Erythroblast (primary cell): ENCODE measurements around the gene SPATC1L.

Source experiments
- DNase-seq, 2 experiments: peaks; one replicate each; lab custom pipeline; 2025; lab: John Stamatoyannopoulos, UW
- GATA1 ChIP-seq: IDR thresholded peaks from 2 replicates; pipeline ENCODE4 v1.6.1; 2011; ENCODE audit warnings: low read depth, mild to moderate bottlenecking, control low read depth, low read length, moderate library complexity
- POLR2A ChIP-seq: IDR thresholded peaks from 2 replicates; pipeline ENCODE4 v1.6.1; 2011; ENCODE audit warnings: mild to moderate bottlenecking, low read length

SPATC1L gene

DNA sequence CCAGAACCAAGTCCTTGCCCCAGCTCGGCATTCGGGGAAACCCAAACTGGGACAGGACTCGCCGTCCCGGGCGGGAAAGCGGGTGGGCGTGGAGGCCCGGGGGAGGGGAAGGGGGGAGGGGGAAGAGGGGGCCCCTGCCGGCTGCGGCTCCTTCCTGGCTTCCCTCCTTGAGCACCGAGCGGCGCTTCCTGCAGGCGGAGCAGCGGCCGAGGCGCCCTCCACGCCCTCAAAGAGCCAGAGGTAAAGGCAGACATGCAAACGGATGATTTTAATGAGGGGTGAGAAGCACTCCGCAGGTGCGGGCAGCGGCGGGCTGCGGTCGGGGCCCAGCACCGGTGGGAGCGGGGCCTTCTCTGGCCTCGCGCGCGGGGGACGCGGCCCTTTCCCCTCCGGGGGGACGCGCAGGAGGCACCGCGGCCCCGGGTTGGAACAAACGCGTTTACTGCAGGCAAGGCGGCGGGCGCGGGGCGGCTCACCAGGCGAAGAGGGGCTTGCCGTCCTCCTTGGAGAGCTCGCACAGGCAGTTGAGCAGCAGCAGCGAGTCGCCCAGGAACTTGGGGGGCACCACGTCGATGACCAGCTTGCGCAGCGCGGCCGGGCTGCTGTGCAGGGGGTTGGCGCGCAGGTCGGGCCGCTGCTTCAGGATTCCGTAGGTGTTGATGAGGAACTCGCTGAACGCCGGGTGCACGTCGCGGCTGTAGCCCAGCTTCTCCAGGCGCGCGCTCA, 23.2 kb downstream of the SPATC1L start:
- peak; percentile 17 to 42 for DNase-seq

DNA sequence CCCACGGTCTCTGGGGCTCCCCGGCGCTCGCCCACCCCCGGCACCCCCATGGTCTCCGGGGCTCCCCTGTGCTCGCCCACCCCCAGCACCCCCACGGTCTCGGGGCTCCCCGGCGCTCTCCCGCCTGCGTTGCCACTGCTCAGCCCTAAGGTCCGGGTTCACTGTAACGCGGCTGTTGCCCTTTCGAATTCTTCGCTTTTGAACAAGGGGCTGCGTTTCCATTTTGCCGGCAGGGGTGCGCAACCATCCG, 23.7 kb downstream of the SPATC1L start:
- TF ChIP-seq GATA1: no peak
- TF ChIP-seq POLR2A: no peak
- DNase-seq: no peak

More for the DNA sequence above, 23.2 kb downstream of the SPATC1L start:
- TF ChIP-seq GATA1 (no peak), POLR2A (no peak)

DNA sequence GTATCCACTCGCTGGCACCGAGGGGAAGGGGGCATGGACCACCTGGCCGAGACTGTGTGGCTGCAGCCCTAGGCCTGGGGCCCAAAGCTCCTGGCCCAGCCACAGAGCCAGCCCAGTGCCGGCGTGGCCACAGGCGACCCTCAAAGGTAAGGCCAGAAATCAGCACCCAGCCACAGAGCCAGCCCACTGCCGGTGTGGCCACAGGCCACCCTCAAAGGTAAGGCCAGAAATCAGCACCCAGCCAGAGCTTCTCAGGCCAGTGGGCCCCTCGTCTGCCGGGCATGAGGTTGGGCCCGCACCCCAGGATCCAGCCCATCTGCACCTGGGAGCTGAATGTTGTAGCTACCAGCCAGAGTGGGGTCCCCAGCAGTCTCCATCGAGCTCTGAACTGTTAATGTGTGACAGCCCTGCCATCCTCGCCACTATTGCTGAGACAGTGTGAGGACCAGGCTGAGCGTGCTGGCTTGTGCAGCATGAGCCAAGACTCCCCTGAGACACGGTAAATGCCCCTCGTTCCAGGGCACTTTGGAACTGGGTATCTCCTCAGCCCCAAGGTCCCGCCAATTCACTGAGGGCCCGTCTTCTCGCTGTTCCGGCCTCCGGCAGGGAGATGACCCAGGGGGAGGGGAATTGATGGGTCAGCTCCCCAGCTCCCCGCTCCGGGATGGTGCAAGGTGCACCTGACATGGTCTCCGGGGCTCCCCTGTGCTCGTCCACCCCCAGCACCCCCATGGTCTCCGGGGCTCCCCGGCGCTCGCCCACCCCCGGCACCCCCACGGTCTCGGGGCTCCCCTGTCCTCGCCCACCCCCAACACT, 24.2 kb downstream of the SPATC1L start:
- DNase-seq: no peak
- TF ChIP-seq GATA1 (no peak), POLR2A (no peak)

DNA sequence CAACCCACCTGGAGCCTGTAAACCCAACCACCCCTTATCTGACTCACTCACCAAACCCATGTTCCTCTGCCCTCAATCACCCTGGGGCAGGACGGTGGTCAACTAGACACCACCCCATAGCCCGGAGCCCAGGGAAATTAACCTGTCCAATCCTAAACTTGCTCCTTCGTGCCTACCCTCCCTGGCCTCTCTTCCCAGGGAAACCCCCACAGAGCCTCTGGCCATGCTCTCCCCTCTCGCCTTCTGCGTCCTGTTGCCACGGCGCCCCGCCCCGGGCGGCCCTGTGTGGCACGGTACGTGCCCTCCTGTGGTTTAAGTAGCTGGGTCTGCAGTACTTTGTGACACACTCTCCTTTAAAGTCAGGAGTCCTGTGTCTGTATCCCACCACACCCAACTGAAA, 24.9 kb downstream of the SPATC1L start:
- DNase-seq: no peak
- TF ChIP-seq POLR2A (no peak), GATA1 (no peak)

DNA sequence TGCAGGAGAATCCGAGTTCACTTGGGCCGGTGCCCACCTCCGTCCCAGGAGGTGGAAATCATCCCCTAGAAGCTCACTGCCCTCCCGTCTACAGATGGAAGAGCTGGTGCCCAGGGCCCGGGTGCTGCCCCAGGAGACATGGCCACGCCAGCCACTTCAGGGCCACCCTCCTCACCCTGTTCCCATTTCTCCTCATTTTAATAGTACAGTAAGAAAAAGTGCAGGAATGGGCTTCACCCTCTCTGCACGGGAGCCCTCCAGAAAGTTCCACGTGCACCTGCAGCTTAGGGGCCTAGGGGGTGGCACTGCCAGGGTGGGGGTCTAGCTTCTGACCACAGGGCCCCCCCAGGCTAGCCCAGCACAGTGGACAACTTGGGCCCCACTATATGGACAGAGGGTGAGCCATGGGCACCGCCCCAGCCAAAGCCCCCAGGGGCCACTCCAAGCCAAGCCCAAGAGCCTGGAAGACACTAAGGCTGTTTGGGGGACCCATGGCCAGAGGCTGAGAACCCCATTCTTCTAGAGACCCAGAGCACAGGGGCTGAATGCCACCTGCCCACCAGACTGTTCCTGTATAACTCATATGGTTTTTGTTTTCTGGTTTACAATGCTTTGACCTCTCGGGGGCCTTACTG, 25.5 kb downstream of the SPATC1L start:
- DNase-seq: no peak
- TF ChIP-seq POLR2A: no peak
- no peak for TF ChIP-seq GATA1

DNA sequence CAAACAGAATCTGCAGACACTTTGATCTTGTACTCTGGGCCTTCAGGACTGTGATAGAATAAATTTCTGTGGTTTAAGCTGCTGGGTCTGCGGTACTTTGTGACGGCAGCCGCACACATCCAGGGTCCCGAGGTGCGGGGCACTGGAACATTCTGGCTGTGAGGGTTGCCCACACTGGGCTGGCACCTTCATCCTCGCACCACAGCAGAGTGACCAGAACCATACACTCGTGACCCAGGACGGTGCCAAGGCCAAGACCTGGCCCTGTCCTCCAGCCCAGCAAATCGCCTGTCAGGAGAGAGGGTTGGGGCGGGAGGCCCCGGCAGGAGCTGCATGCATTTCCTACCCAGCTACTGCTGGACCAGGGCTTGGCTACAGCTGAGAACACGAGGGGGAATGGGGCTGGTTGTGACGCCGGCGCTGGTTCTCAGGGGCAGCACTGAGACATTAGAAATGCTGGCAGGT, 26.2 kb downstream of the SPATC1L start:
- DNase-seq: no peak
- no peak for TF ChIP-seq GATA1
- TF ChIP-seq POLR2A: no peak

DNA sequence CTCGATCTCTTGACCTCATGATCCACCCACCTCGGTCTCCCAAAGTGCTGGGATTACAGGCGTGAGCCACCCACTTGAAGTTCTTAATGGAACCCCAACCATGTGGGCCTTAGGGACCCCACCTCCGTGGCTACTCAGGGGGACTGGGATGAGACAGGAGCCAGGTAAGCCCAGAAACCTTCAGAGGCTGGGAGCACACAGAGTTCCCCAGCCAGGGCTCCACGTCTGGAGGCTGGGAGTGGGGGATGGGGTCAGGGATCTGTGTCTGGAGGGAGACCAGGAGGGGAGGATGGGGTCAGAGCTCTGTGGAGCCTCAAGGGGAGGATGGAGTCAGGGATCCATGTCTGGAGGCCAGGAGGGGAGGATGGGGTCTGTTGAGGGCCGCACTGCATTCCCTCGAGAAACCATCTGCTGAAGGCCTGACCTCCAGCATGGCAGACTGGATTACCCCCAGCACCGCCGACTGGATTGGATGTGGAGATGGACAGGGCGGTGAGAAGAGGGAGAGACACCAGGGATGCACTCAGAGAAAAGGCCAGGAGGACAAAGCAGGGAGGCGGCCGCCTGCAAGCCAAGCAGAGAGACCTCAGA, 26.8 kb downstream of the SPATC1L start:
- no peak for DNase-seq
- TF ChIP-seq POLR2A: no peak
- no peak for TF ChIP-seq GATA1

DNA sequence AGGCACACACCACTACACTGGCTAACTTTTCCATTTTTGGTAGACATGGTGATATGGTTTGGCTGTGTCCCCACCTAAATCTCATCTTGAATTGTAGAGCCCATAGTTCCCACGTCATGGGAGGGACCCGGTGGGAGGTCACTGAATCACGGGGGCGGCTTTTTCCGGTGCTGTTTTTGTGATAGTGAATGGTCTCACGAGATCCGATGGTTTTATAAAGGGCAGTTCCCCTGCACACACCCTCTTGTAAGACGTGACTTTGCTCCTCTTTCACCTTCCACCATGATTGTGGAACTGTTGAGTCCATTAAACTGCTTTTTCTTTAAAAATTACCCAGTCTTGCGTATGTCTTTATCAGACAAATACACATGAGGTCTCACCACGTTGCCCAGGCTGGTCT, 27.6 kb downstream of the SPATC1L start:
- TF ChIP-seq GATA1 (no peak), POLR2A (no peak)
- DNase-seq: no peak

DNA sequence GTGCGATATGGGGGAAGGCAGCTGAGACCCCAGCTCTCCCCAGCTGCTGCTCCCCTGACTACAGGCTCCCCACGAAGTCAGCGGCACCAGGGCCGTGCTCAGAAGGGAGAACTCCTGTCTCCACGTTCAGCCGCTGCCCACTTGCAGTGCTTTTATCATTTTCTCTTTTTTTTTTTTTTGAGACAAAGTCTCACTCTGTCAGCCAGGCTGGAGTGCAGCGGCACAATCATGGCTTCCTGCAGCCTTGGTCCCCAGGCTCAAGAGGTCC, 27.9 kb downstream of the SPATC1L start:
- no peak for DNase-seq
- TF ChIP-seq POLR2A (no peak), GATA1 (no peak)

DNA sequence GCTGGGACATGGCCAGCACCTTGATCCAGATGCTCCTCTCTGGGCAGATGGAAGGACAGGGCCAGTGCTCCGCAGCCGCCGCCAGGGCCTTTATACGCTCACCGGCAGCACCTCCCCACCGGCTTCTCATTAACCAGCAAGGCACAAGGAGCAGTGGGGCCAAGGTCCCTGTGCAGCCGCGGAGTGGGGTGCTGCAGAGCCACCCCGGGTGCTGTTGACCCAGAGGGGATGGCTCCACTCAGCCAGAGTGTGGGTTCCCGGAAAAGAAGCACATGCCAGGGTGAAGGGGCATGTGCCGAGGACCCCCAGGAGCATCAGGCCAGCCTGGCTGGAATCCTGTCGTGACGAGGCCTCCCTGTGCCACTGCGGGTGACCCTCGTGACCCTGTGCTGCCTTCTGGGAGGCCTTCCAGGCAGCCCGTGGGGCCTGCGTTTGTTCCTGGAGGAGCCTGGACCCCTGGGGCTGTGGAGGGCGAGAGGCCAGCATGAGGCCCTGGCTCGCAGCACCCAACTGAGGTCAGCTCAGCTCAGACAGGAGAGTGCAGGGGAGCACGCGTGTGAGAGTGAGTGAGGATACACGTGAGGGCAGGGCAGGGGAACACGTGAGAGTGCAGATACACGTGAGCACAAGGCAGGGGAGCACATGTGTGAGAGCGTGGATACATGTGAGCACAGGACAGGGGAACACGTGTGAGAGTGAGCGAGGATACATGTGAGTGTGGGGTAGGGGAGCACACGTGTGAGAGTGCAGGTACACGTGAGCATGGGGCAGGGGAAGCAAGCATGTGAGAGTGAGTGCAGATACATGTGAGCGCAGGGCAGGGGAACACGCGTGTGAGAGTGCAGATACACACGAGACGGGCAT, 28.5 kb downstream of the SPATC1L start, which contains the start of gene FTCD:
Gene FTCD, minus strand, starts transcription at position 66 of the 864 bp plus-strand sequence. Its CDS starts 56 bp downstream, at position 10.
- TF ChIP-seq POLR2A (no peak), GATA1 (no peak)
- no peak for DNase-seq

DNA sequence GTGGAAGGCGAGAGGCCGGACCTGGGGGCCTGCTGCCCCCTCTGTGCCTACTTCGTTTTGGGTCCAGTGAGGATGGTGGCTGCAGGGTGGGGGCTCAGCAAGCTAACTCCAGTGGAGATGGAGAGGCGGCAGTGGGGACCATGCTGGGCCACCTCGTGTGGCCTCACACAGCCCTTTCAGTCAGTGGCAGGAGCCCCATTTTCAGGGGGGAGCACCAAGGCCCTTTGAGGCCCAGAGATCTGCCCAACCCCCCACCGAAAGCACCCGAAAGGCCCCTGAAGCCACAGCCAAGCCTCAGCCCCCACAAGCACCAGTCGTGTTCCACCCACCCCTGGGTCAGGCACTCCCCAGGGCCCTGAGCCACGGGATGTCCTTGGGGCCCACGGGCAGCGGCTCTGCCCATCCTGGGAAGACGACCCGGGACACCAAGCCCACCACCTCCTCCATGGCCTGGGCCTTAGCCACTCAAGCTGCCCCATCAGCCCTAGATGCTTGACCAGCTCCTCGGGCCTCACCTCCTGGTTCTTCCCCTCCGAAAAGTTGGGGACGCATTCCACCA, 29.2 kb downstream of the SPATC1L start:
- TF ChIP-seq POLR2A: no peak
- no peak for TF ChIP-seq GATA1
- no peak for DNase-seq

DNA sequence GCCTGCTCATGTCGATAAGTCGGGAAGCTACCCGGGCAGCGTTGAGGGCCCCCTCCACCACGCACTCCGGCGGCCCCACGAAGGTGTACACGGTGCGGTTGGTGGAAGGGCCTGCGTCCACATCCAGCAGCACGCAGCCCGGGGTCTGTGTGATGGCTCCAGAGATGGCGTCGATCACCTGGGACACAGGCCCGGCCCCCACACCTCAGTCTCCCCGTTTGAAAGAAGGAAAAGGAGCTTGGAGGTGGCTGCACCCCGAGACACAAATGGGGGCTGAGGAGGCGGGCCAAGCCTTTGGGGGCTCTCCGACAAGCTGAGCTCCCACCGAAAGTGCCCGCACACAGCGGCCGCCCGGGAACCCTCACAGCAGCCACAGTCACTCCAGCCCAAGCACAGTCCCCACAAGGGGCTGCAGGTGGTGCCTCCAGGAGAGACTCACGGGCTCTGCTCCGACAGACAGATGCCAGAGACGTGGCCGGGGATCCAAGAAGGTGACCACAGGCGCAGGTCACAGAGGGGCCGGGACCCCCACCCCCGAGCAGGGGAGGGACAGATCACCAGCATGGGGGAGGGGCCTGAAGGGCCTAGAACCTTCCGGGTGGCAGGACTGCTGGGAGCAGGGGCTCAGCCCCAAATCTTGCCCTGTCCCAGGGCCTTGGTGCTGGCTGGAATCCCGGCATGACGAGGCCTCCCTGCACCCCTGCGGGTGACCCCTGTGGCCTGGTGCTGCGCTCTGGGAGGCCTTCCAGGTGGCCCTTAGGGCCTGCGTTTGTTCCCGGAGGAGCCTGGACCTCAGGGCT, 29.9 kb downstream of the SPATC1L start:
- TF ChIP-seq GATA1 (no peak), POLR2A (no peak)
- DNase-seq: no peak
